ENCODE data around the gene HLF. TPM values are rescaled to one million over a fixed set of nuclear protein-coding genes. Genes with fewer than 3 reads are reported as not detected.

Gene HLF
- polyA plus RNA-seq, 3 donors: not detected

- Histone ChIP-seq H3K79me2 (ENCODE audit: insufficient read depth, low read length) (no peaks in the 10 kb centered on the region), H3K27ac (ENCODE audit: low read depth in 1 of 2, low read length in 2 of 2) (no peak overlapping the region), H4K20me1 (ENCODE audit: insufficient read depth, low read length) (no peaks in the 10 kb centered on the region), H3K4me1 (ENCODE audit: control insufficient read depth in 1 of 2, insufficient read depth in 2 of 2, low read length in 2 of 2) (no peaks in the 10 kb centered on the region), H3K9ac (ENCODE audit: insufficient read depth, low read length, poor library complexity, severe bottlenecking) (no peak overlapping the region), H3K9me3 (replicated peaks in 1 of 2; ENCODE audit: control insufficient read depth in 1 of 2, insufficient read depth in 1 of 2, low read length in 2 of 2) (no peaks in the 10 kb centered on the region), H2AFZ (ENCODE audit: insufficient read depth, low read depth, low read length, poor library complexity, severe bottlenecking) (no peak overlapping the region), H3K27me3 (ENCODE audit: control insufficient read depth in 2 of 2, insufficient read depth in 2 of 2, low read length in 2 of 2) (no peaks in the 10 kb centered on the region), H3K4me2 (replicated peaks; ENCODE audit: extremely low read depth, low read length, poor library complexity, severe bottlenecking) (no peak overlapping the region), H3K4me3 (replicated peaks in 1 of 3; ENCODE audit: low read depth in 2 of 3, low read length in 3 of 3) (no peak overlapping the region), H3K36me3 (replicated peaks in 1 of 2; ENCODE audit: control insufficient read depth in 1 of 2, insufficient read depth in 2 of 2, low read length in 2 of 2) (no peaks in the 10 kb centered on the region)
- peaks cover 0 to 4% (median 1%) of the 10 kb centered on the region in 3 donors for H3K27me3 Mint-ChIP-seq (ENCODE audit: low read depth in 3 of 3)
- peaks cover 0 to 3% (median 0%) of the 10 kb centered on the region in 7 donors for H3K9me3 Mint-ChIP-seq
- no peak overlapping the region for H3K4me3 Mint-ChIP-seq
- DNase-seq: no peak
- WGBS (ENCODE audit: insufficient coverage): 100% methylated on average over 1 of the region's 3 CpGs
- intact Hi-C loops (cut with micrococcal nuclease): no loop called here
- H3K36me3 Mint-ChIP-seq: no peaks in the 10 kb centered on the region
- no peaks in the 10 kb centered on the region for H3K4me1 Mint-ChIP-seq
- no peak overlapping the region for H3K27ac Mint-ChIP-seq
- TF ChIP-seq CTCF (IDR thresholded peaks at IDR 0.05): no peak
These were observed 17.6 kb downstream of the HLF start for GRCh38 chr17:55282379-55282702.

GRCh38 chr17:55282741-55283140 lies 18.0 kb downstream of the HLF start:
- 40% methylated on average over 1 of the region's 5 CpGs for whole genome bisulfite sequencing (ENCODE audit: insufficient coverage)
- Histone ChIP-seq H3K9me3 (replicated peaks in 1 of 2; ENCODE audit: control insufficient read depth in 1 of 2, insufficient read depth in 1 of 2, low read length in 2 of 2) (no peaks in the 10 kb centered on the region), H3K27me3 (ENCODE audit: control insufficient read depth in 2 of 2, insufficient read depth in 2 of 2, low read length in 2 of 2) (no peaks in the 10 kb centered on the region), H3K4me2 (replicated peaks; ENCODE audit: extremely low read depth, low read length, poor library complexity, severe bottlenecking) (no peak overlapping the region), H2AFZ (ENCODE audit: insufficient read depth, low read depth, low read length, poor library complexity, severe bottlenecking) (no peak overlapping the region), H3K79me2 (ENCODE audit: insufficient read depth, low read length) (no peaks in the 10 kb centered on the region), H4K20me1 (ENCODE audit: insufficient read depth, low read length) (no peaks in the 10 kb centered on the region), H3K4me1 (ENCODE audit: control insufficient read depth in 1 of 2, insufficient read depth in 2 of 2, low read length in 2 of 2) (no peaks in the 10 kb centered on the region), H3K4me3 (replicated peaks in 1 of 3; ENCODE audit: low read depth in 2 of 3, low read length in 3 of 3) (no peak overlapping the region), H3K27ac (ENCODE audit: low read depth in 1 of 2, low read length in 2 of 2) (no peak overlapping the region), H3K9ac (ENCODE audit: insufficient read depth, low read length, poor library complexity, severe bottlenecking) (no peak overlapping the region), H3K36me3 (replicated peaks in 1 of 2; ENCODE audit: control insufficient read depth in 1 of 2, insufficient read depth in 2 of 2, low read length in 2 of 2) (no peaks in the 10 kb centered on the region)
- H3K36me3 Mint-ChIP-seq: no peaks in the 10 kb centered on the region
- DNase-seq: no peak
- intact Hi-C loops (cut with micrococcal nuclease): no loop called here
- TF ChIP-seq CTCF (IDR thresholded peaks at IDR 0.05): no peak
- H3K9me3 Mint-ChIP-seq: peaks cover 0 to 3% (median 0%) of the 10 kb centered on the region in 7 donors
- no peak overlapping the region for H3K4me3 Mint-ChIP-seq
- no peak overlapping the region for H3K27ac Mint-ChIP-seq
- H3K4me1 Mint-ChIP-seq: no peaks in the 10 kb centered on the region
- H3K27me3 Mint-ChIP-seq (ENCODE audit: low read depth in 3 of 3): peaks cover 0 to 3% (median 1%) of the 10 kb centered on the region in 3 donors

Measured in CD14-positive monocyte (primary cell).